ENCODE results near the gene ATP5IF1.
A peak's percentile ranks its signal among the peaks of the same experiment; 100 is the strongest.

Gene ATP5IF1

GRCh38 chr1:28235755-28236655 lies at the start of gene ATP5IF1:
ATP5IF1 (plus strand) TSS chr1:28236124; CDS start chr1:28236184, 60 bp downstream.
- H3K27ac ChIP-seq (ENCODE audit: low read length) = peak within 1 kb of the TSS; percentile 56
- peak within 1 kb of the TSS; percentile 99 for H2AFZ ChIP-seq (ENCODE audit: low read length)
- H3K9me2 ChIP-seq (replicated peaks; ENCODE audit: insufficient read depth, low read length) = no peaks in the 10 kb centered on the region
- no peaks in the 10 kb centered on the region for H3K9me3 ChIP-seq (replicated peaks; ENCODE audit: insufficient read depth, low read length)
- DNase-seq = peak; percentile 98
- peak within 1 kb of the TSS; percentile 93 for H3K9ac ChIP-seq (ENCODE audit: low read length)
- H3K4me2 ChIP-seq (ENCODE audit: low read depth, low read length) = peak within 1 kb of the TSS; percentile 96
- no peaks in the 10 kb centered on the region for H3K36me3 ChIP-seq (replicated peaks; ENCODE audit: insufficient read depth, low read length)
- TF ChIP-seq EZH2 (optimal IDR thresholded peaks at IDR 0.05; ENCODE audit: low read depth, low read length) (no peak), EZH2phosphoT487 (IDR thresholded peaks at IDR 0.05; ENCODE audit: low read length) (no peak)
- TF ChIP-seq, protein P1, sequence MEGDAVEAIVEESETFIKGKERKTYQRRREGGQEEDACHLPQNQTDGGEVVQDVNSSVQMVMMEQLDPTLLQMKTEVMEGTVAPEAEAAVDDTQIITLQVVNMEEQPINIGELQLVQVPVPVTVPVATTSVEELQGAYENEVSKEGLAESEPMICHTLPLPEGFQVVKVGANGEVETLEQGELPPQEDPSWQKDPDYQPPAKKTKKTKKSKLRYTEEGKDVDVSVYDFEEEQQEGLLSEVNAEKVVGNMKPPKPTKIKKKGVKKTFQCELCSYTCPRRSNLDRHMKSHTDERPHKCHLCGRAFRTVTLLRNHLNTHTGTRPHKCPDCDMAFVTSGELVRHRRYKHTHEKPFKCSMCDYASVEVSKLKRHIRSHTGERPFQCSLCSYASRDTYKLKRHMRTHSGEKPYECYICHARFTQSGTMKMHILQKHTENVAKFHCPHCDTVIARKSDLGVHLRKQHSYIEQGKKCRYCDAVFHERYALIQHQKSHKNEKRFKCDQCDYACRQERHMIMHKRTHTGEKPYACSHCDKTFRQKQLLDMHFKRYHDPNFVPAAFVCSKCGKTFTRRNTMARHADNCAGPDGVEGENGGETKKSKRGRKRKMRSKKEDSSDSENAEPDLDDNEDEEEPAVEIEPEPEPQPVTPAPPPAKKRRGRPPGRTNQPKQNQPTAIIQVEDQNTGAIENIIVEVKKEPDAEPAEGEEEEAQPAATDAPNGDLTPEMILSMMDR (IDR thresholded peaks at IDR 0.05; ENCODE audit: low read length) = no peak
- H3F3A ChIP-seq (ENCODE audit: insufficient read depth, low read length) = no peaks in the 10 kb centered on the region
- peaks cover 14% of the 10 kb centered on the region for H3K4me1 ChIP-seq (ENCODE audit: low read length)
- no peaks in the 10 kb centered on the region for H3K27me3 ChIP-seq (replicated peaks; ENCODE audit: insufficient read depth, low read length)
- H3K79me2 ChIP-seq (ENCODE audit: low read length) = peaks cover 46% of the 10 kb centered on the region
- H4K20me1 ChIP-seq (ENCODE audit: insufficient read depth, low read length) = no peaks in the 10 kb centered on the region
- H3K4me3 ChIP-seq (ENCODE audit: low read length) = peak within 1 kb of the TSS; percentile 97

DNA sequence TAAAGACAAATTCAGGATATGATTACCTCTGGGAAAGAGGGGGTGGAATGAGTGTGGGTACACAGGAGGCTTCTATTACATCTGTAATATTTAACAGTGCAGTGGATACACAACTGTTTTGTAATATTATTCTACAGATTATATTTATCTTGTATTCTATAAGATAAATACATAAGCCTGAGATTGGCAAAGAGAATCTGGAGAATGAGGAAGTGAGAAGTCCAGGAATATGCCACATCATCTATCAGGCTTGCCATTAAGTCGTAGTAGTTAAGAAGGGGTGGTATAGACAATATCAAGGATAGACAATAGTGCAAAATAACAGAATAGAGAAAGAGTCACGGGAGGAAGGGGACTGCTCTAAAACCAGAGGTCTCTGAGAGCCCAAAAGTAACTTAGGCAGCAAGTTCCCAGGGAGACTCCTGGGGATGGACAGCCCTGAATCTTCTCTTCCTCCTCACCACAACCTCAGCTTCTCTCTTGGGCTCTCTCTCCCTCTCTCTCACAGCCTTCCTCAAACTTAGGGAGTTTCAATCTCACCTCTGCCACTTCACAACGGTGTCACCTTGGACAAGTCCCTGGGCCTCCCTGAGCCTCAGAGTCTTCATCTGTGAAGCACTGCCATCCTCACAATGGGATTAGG lies 45.5 kb upstream of the ATP5IF1 start:
- no peaks in the 10 kb centered on the region for H3K27me3 ChIP-seq (replicated peaks; ENCODE audit: insufficient read depth, low read length)
- no peak for DNase-seq
- no peak overlapping the region for H3K27ac ChIP-seq (ENCODE audit: low read length)
- no peak overlapping the region for H3K4me2 ChIP-seq (ENCODE audit: low read depth, low read length)
- H3F3A ChIP-seq (ENCODE audit: insufficient read depth, low read length) = no peaks in the 10 kb centered on the region
- H3K9me2 ChIP-seq (replicated peaks; ENCODE audit: insufficient read depth, low read length) = no peaks in the 10 kb centered on the region
- H3K9me3 ChIP-seq (replicated peaks; ENCODE audit: insufficient read depth, low read length) = no peaks in the 10 kb centered on the region
- H4K20me1 ChIP-seq (ENCODE audit: insufficient read depth, low read length) = no peaks in the 10 kb centered on the region
- no peak overlapping the region for H2AFZ ChIP-seq (ENCODE audit: low read length)
- no peaks in the 10 kb centered on the region for H3K4me1 ChIP-seq (ENCODE audit: low read length)
- no peak overlapping the region for H3K4me3 ChIP-seq (ENCODE audit: low read length)
- TF ChIP-seq, protein P1 (IDR thresholded peaks at IDR 0.05; ENCODE audit: low read length) = no peak
- TF ChIP-seq EZH2 (optimal IDR thresholded peaks at IDR 0.05; ENCODE audit: low read depth, low read length) = no peak
- no peak for TF ChIP-seq EZH2phosphoT487 (IDR thresholded peaks at IDR 0.05; ENCODE audit: low read length)
- no peak overlapping the region for H3K9ac ChIP-seq (ENCODE audit: low read length)
- H3K79me2 ChIP-seq (ENCODE audit: low read length) = no peaks in the 10 kb centered on the region
- H3K36me3 ChIP-seq (replicated peaks; ENCODE audit: insufficient read depth, low read length) = no peaks in the 10 kb centered on the region

GRCh38 chr1:28190996-28191645 lies 44.8 kb upstream of the ATP5IF1 start:
- Histone ChIP-seq H2AFZ (ENCODE audit: low read length) (no peak overlapping the region), H3K4me1 (ENCODE audit: low read length) (no peaks in the 10 kb centered on the region), H3K36me3 (replicated peaks; ENCODE audit: insufficient read depth, low read length) (no peaks in the 10 kb centered on the region), H3K27ac (ENCODE audit: low read length) (no peak overlapping the region), H3F3A (ENCODE audit: insufficient read depth, low read length) (no peaks in the 10 kb centered on the region), H3K79me2 (ENCODE audit: low read length) (no peaks in the 10 kb centered on the region), H3K27me3 (replicated peaks; ENCODE audit: insufficient read depth, low read length) (no peaks in the 10 kb centered on the region), H3K4me2 (ENCODE audit: low read depth, low read length) (no peak overlapping the region), H3K4me3 (ENCODE audit: low read length) (no peak overlapping the region), H3K9me2 (replicated peaks; ENCODE audit: insufficient read depth, low read length) (no peaks in the 10 kb centered on the region), H3K9ac (ENCODE audit: low read length) (no peak overlapping the region), H3K9me3 (replicated peaks; ENCODE audit: insufficient read depth, low read length) (no peaks in the 10 kb centered on the region), H4K20me1 (ENCODE audit: insufficient read depth, low read length) (no peaks in the 10 kb centered on the region)
- DNase-seq = no peak
- TF ChIP-seq, protein P1 (IDR thresholded peaks at IDR 0.05; ENCODE audit: low read length) = no peak
- no peak for TF ChIP-seq EZH2 (optimal IDR thresholded peaks at IDR 0.05; ENCODE audit: low read depth, low read length)
- no peak for TF ChIP-seq EZH2phosphoT487 (IDR thresholded peaks at IDR 0.05; ENCODE audit: low read length)
